ENCODE measurements around the gene TMEM186.

- TF ChIP-seq SIN3A (IDR thresholded peaks at IDR 0.05; ENCODE audit: borderline replicate concordance, insufficient read depth, low read length) (no peak), REST (IDR thresholded peaks at IDR 0.05; ENCODE audit: insufficient read depth in 1 of 2, low read depth in 2 of 2, low read length in 2 of 2) (no peak), TAF1 (IDR thresholded peaks at IDR 0.05; ENCODE audit: borderline replicate concordance, insufficient read depth, low read length) (no peak), POLR2AphosphoS5 (IDR thresholded peaks at IDR 0.05; ENCODE audit: low read depth, low read length) (no peak)
Measured at GRCh38 chr16:8760021-8760420, 37.4 kb downstream of the TMEM186 start.
